GM12878 (cell line): Measurements from ENCODE around the gene FREM2. TPM values are rescaled to one million over a fixed set of nuclear protein-coding genes. Genes with fewer than 3 reads are reported as not detected.

Experiments used
- ATAC-seq: fragments of 200-7000 bp; cut with Tn5 transposase; 3 replicates; pipeline ENCODE4 v1.9.1; 2020; ENCODE audit warnings: mild to moderate bottlenecking, moderate library complexity
- BruUV-seq: library from RNA; stranded (reverse); fragments of 400-500 nt; replicated peaks from 2 replicates; lab custom pipeline; 2021; lab: Mats Ljungman, UMichigan
- CTCF ChIA-PET: fragments of 300-600 bp; sonication (Branson Sonifier 250); formaldehyde crosslinking; extraction: SDS; loops from one replicate; lab custom pipeline; 2021; ENCODE audit warnings: inconsistent platforms; lab: Yijun Ruan, JAX
- POLR2A ChIA-PET: fragments of 350-600 bp; formaldehyde crosslinking; extraction: SDS; loops from one replicate; lab custom pipeline; 2021; ENCODE audit warnings: inconsistent platforms; lab: Charles Lee
- RAD21 ChIA-PET: fragments of 300-600 bp; sonication (Branson Sonifier 250); formaldehyde crosslinking; loops from one replicate; lab custom pipeline; 2023; ENCODE audit warnings: antibody characterized with exemption; ENCODE audit not compliant: unreplicated experiment; lab: Charles Lee
- SMC1A ChIA-PET: fragments of 300-600 bp; sonication (Branson Sonifier 250); formaldehyde crosslinking; loops from one replicate; lab custom pipeline; 2023; ENCODE audit not compliant: unreplicated experiment, uncharacterized antibody; lab: Charles Lee
- DNase-seq: peaks from one replicate; pipeline ENCODE4 v3.0.0-alpha.2; 2011; ENCODE audit warnings: low read depth, low spot score
- FAIRE-seq: peaks from 3 replicates; lab custom pipeline; 2011; peaks lifted over from hg19 to GRCh38; lab: Jason Lieb, UNC
- H2AFZ ChIP-seq: 2 replicates; pipeline ENCODE4 v1.6.0; 2011; ENCODE audit warnings: low read depth, low read length, control low read depth; ENCODE audit not compliant: control insufficient read depth
- H3K27ac ChIP-seq: 2 replicates; pipeline ENCODE4 v1.5.1; 2011; ENCODE audit warnings: control low read depth; ENCODE audit not compliant: control insufficient read depth, insufficient read depth
- H3K27me3 ChIP-seq, 2 experiments: replicated peaks in 1 of 2; 2 replicates each; pipeline versions ENCODE4 v1.6.0 to v1.6.1; 2011; ENCODE audit warnings: low read length in 1 of 2; ENCODE audit not compliant: control insufficient read depth in 2 of 2, insufficient read depth in 2 of 2
- H3K36me3 ChIP-seq, 2 experiments: 2 replicates each; pipeline ENCODE4 v1.5.1; 2011; ENCODE audit warnings: low read length in 1 of 2; ENCODE audit not compliant: control insufficient read depth in 2 of 2, insufficient read depth in 2 of 2
- H3K4me1 ChIP-seq: 2 replicates; pipeline ENCODE4 v1.6.1; 2011; ENCODE audit warnings: mild to moderate bottlenecking, low read length, moderate library complexity, mixed read lengths; ENCODE audit not compliant: control insufficient read depth, insufficient read depth
- H3K4me2 ChIP-seq: 2 replicates; pipeline ENCODE4 v1.6.0; 2011; ENCODE audit warnings: control low read depth; ENCODE audit not compliant: control insufficient read depth, insufficient read depth
- H3K4me3 ChIP-seq: fragments of 200-600 bp; sonication (generic); 2 replicates; pipeline ENCODE4 v1.5.1; 2016
- H3K79me2 ChIP-seq: 2 replicates; pipeline ENCODE4 v1.6.0; 2011; ENCODE audit warnings: low read length; ENCODE audit not compliant: control insufficient read depth, insufficient read depth
- H3K9ac ChIP-seq: 2 replicates; pipeline ENCODE4 v1.8.0; 2011; ENCODE audit warnings: low read length, control low read depth, mixed read lengths; ENCODE audit not compliant: control insufficient read depth, insufficient read depth
- H3K9me3 ChIP-seq: replicated peaks from 3 replicates; pipeline ENCODE4 v1.5.1; 2011; ENCODE audit warnings: mild to moderate bottlenecking, low read length; ENCODE audit not compliant: control insufficient read depth, insufficient read depth
- H4K20me1 ChIP-seq: 2 replicates; pipeline ENCODE4 v1.6.0; 2011; ENCODE audit not compliant: control insufficient read depth, insufficient read depth
- BCL3 ChIP-seq: IDR thresholded peaks from 2 replicates; pipeline ENCODE4 v1.6.1; 2011; ENCODE audit warnings: borderline replicate concordance, low read depth, mild to moderate bottlenecking, moderate library complexity, low read length; ENCODE audit not compliant: insufficient read depth, poor library complexity, severe bottlenecking
- BMI1 ChIP-seq: fragments of 450-650 bp; IDR thresholded peaks from 2 replicates; pipeline ENCODE4 v1.6.1; 2016; ENCODE audit warnings: mild to moderate bottlenecking, moderate library complexity, borderline replicate concordance
- CREM ChIP-seq: IDR thresholded peaks from 2 replicates; pipeline ENCODE4 v1.6.1; 2014; ENCODE audit warnings: antibody characterized with exemption, low read depth
- EED ChIP-seq: sonication (generic); IDR thresholded peaks from 2 replicates; pipeline ENCODE4 v1.6.1; 2016; ENCODE audit warnings: antibody characterized with exemption, low read depth
- FOS ChIP-seq: IDR thresholded peaks from 3 replicates; pipeline ENCODE4 v1.6.1; 2011; ENCODE audit warnings: borderline replicate concordance; ENCODE audit not compliant: insufficient read length; ENCODE audit errors: extremely low read depth
- HCFC1 ChIP-seq: fragments of 150-350 bp; IDR thresholded peaks from 2 replicates; pipeline ENCODE4 v1.6.1; 2014; ENCODE audit warnings: low read length
- JUND ChIP-seq: IDR thresholded peaks from 2 replicates; pipeline ENCODE4 v1.6.1; 2012; ENCODE audit warnings: low read depth, mild to moderate bottlenecking, low read length, improper control_type of control experiment, moderate library complexity
- RELB ChIP-seq: fragments of 450-650 bp; IDR thresholded peaks from 2 replicates; pipeline ENCODE4 v1.6.1; 2017; ENCODE audit warnings: low read depth, mild to moderate bottlenecking, moderate library complexity
- SREBF2 ChIP-seq: IDR thresholded peaks from 2 replicates; pipeline ENCODE4 v1.6.1; 2012; ENCODE audit warnings: mild to moderate bottlenecking, low read length
- TAF1 ChIP-seq: IDR thresholded peaks from 2 replicates; pipeline ENCODE4 v1.6.1; 2011; ENCODE audit warnings: mild to moderate bottlenecking, low read depth, low read length, borderline replicate concordance
- TCF12 ChIP-seq: IDR thresholded peaks from 2 replicates; pipeline ENCODE4 v1.6.1; 2011; ENCODE audit warnings: low read depth, mild to moderate bottlenecking, low read length
- ZBED1 ChIP-seq: IDR thresholded peaks from 2 replicates; pipeline ENCODE4 v1.6.1; 2016; ENCODE audit warnings: borderline replicate concordance
- ZNF687 ChIP-seq: fragments of 450-650 bp; IDR thresholded peaks from 2 replicates; pipeline ENCODE4 v1.6.1; 2017; ENCODE audit warnings: mild to moderate bottlenecking, moderate library complexity
- WGBS: methylation state at CpG from one replicate; pipeline ENCODE4 v1.1.6; 2016; ENCODE audit warnings: low lambda C conversion rate; ENCODE audit not compliant: insufficient replicate concordance, insufficient coverage; ENCODE audit errors: missing lambda C conversion rate; 5-methylcytosine and 5-hydroxymethylcytosine counted together
- in situ Hi-C: fragments of 300-500 bp; cut with MboI; formaldehyde crosslinking; loops from 9 replicates; pipeline ENCODE4 v1.14.3; 2018; ENCODE audit warnings: mixed read lengths
- intact Hi-C: fragments of 100-400 bp; cut with micrococcal nuclease; formaldehyde crosslinking; loops from one replicate; pipeline ENCODE4 v1.14.2; 2022; ENCODE audit not compliant: unreplicated experiment
- polyA plus RNA-seq, 11 experiments: library from polyadenylated mRNA; depleted of rRNA in 4 of 11; unstranded in 6 of 11; stranded (reverse) in 5 of 11; fragments of >200 nt; fragmentation: Nextera tagmentation in 4 of 11; fragmentation: Illumina TruSeq in 1 of 11; extraction: Ambion mirVana in 4 of 11; extraction: Trizol in 1 of 11; gene quantifications; 1 replicate in 1 of 11; 2 replicates in 10 of 11; pipeline versions ENCODE4 v1.2.1 to v1.2.3, GENCODE V29; 2011 to 2016; ENCODE audit warnings: inconsistent platforms in 2 of 11, missing spikeins in 2 of 11, low read depth in 1 of 11
- total RNA-seq, 4 experiments: library from RNA; depleted of rRNA in 3 of 4; stranded (reverse); fragments of >200 nt in 3 of 4; fragmentation: Illumina TruSeq in 1 of 4; extraction: Trizol in 1 of 4; gene quantifications; 2 replicates each; pipeline versions ENCODE4 v1.2.1 to v1.2.3, GENCODE V29; 2013 to 2021

FREM2 gene
- total and polyA plus RNA-seq, 10 of the 15 experiments (the other 5 are each of a cell fraction or from before 2014, with no cell fraction given), result 0.02 to 0.12 (median 0.05) TPM; not detected in 2

GRCh38 chr13:38667526-38668109, 19.3 kb upstream of the FREM2 start (continued):
- TF ChIP-seq ZNF687, result no peak
- TF ChIP-seq BCL3, result no peak
- no peak for TF ChIP-seq SREBF2
- no peak for TF ChIP-seq TCF12
- TF ChIP-seq TAF1, result no peak

- ATAC-seq (no peak), DNase-seq (no peak), FAIRE-seq (no peak)
- intact Hi-C loops (no loop called here), in situ Hi-C loops (no loop called here)
- Histone ChIP-seq H3K9me3 (no peaks in the 10 kb centered on the region), H3K36me3 (no peaks in the 10 kb centered on the region), H3K4me3 (no peak overlapping the region), H3K27ac (no peak overlapping the region), H4K20me1 (no peaks in the 10 kb centered on the region), H2AFZ (no peak overlapping the region), H3K27me3 (no peaks in the 10 kb centered on the region), H3K9ac (no peak overlapping the region), H3K4me1 (no peaks in the 10 kb centered on the region), H3K4me2 (no peak overlapping the region), H3K79me2 (no peaks in the 10 kb centered on the region)
- ChIA-PET RAD21 (no interaction called here), CTCF (no interaction called here), POLR2A (no interaction called here), SMC1A (interaction anchor here (0.6 kb wide), 1 partner anchor 1424 kb away, joined by 3 read pairs; no protein-coding TSS in a partner anchor)
- BruUV-seq, result no TSS peak
- 10% methylated on average over 6 of the region's 6 CpGs for WGBS
- TF ChIP-seq ZBED1, result no peak
- TF ChIP-seq CREM, result no peak
- TF ChIP-seq RELB, result no peak
- no peak for TF ChIP-seq JUND
- TF ChIP-seq FOS, result no peak
- TF ChIP-seq EED, result no peak
- no peak for TF ChIP-seq BMI1
- TF ChIP-seq HCFC1, result no peak
These were observed 17.5 kb upstream of the FREM2 start for GRCh38 chr13:38669234-38669964.
